BJ (cell line): ENCODE data around the gene KBTBD12. TPM values are rescaled to one million over a fixed set of nuclear protein-coding genes. Genes with fewer than 3 reads are reported as not detected.

Experiments
- CTCF ChIA-PET: fragments of 350-600 bp; formaldehyde crosslinking; extraction: SDS; loops from one replicate; lab custom pipeline; 2021; ENCODE audit warnings: antibody characterized with exemption, inconsistent platforms; lab: Yijun Ruan, JAX
- POLR2A ChIA-PET: fragments of 300-600 bp; sonication (Branson Sonifier 250); formaldehyde crosslinking; extraction: SDS; loops from one replicate; lab custom pipeline; 2021; ENCODE audit warnings: antibody characterized with exemption; lab: Charles Lee
- DNase-seq: peaks from one replicate; pipeline ENCODE4 v3.0.0-alpha.2; 2011; ENCODE audit warnings: low read depth
- H3K27me3 ChIP-seq: 2 replicates; pipeline ENCODE4 v1.6.0; 2011; ENCODE audit warnings: low read length; ENCODE audit not compliant: control insufficient read depth, insufficient read depth
- H3K36me3 ChIP-seq: 2 replicates; pipeline ENCODE4 v1.5.1; 2011; ENCODE audit warnings: low read length; ENCODE audit not compliant: control insufficient read depth, insufficient read depth
- H3K4me3 ChIP-seq: 2 replicates; pipeline ENCODE4 v1.5.1; 2011; ENCODE audit warnings: low read depth, mild to moderate bottlenecking, control low read depth, low read length
- CTCF ChIP-seq: IDR thresholded peaks from 2 replicates; pipeline ENCODE4 v1.5.1; 2011; ENCODE audit warnings: low read depth, mild to moderate bottlenecking, control low read depth, inconsistent platforms, low read length, moderate library complexity; ENCODE audit not compliant: insufficient read depth
- polyA plus RNA-seq: library from polyadenylated mRNA; depleted of rRNA; stranded (reverse); fragments of >200 nt; gene quantifications from 2 replicates; pipeline ENCODE4 v1.2.3, GENCODE V29; 2011

The KBTBD12 gene
- polyA plus RNA-seq, 1 experiment, result not detected

- Histone ChIP-seq H3K36me3 (no peaks in the 10 kb centered on the region), H3K27me3 (peaks cover 9% of the 10 kb centered on the region), H3K4me3 (no peak overlapping the region)
- ChIA-PET CTCF (interaction anchor here (0.9 kb wide), 1 partner anchor 10 kb away, joined by 3 read pairs; no protein-coding TSS in a partner anchor), POLR2A (no interaction called here)
- DNase-seq, result no peak
- TF ChIP-seq CTCF, result no peak
These were observed 91.3 kb downstream of the KBTBD12 start for GRCh38 chr3:128006061-128007032.

- no peaks in the 10 kb centered on the region for H3K36me3 ChIP-seq
- CTCF ChIA-PET, result interaction anchor here (0.9 kb wide), 1 partner anchor 9 kb away, joined by 3 read pairs; no protein-coding TSS in a partner anchor
- no peak for DNase-seq
- POLR2A ChIA-PET, result no interaction called here
- no peak for TF ChIP-seq CTCF
- H3K4me3 ChIP-seq, result no peak overlapping the region
- peaks cover 9% of the 10 kb centered on the region for H3K27me3 ChIP-seq
These were observed 92.0 kb downstream of the KBTBD12 start for GRCh38 chr3:128007033-128007424.

- no peak for TF ChIP-seq CTCF
- ChIA-PET POLR2A (no interaction called here), CTCF (interaction anchor here (0.7 kb wide), 1 partner anchor 25 kb away, joined by 3 read pairs; no protein-coding TSS in a partner anchor)
- DNase-seq, result peak; percentile 42
- Histone ChIP-seq H3K4me3 (no peak overlapping the region), H3K27me3 (peaks cover 4% of the 10 kb centered on the region), H3K36me3 (no peaks in the 10 kb centered on the region)
These were observed 95.2 kb downstream of the KBTBD12 start for GRCh38 chr3:128009952-128010846.

GRCh38 chr3:128011140-128011539 lies 96.1 kb downstream of the KBTBD12 start:
- ChIA-PET CTCF (interaction anchor here (0.6 kb wide), 1 partner anchor 27 kb away, joined by 3 read pairs; no protein-coding TSS in a partner anchor), POLR2A (interaction anchor here (0.6 kb wide), 1 partner anchor 406 kb away, joined by 9 read pairs; no protein-coding TSS in a partner anchor)
- H3K27me3 ChIP-seq, result peaks cover 4% of the 10 kb centered on the region
- H3K36me3 ChIP-seq, result no peaks in the 10 kb centered on the region
- DNase-seq, result no peak
- H3K4me3 ChIP-seq, result no peak overlapping the region
- TF ChIP-seq CTCF, result peak; percentile 47

- POLR2A ChIA-PET, result no interaction called here
- H3K36me3 ChIP-seq, result no peaks in the 10 kb centered on the region
- H3K27me3 ChIP-seq, result peaks cover 4% of the 10 kb centered on the region; the same call in 1 of the 2 replicates
- no peak for TF ChIP-seq CTCF
- no peak for DNase-seq
- no peak overlapping the region for H3K4me3 ChIP-seq
- CTCF ChIA-PET, result interaction anchor here (0.7 kb wide), 1 partner anchor 346 kb away, joined by 3 read pairs; no protein-coding TSS in a partner anchor
These were observed 97.0 kb downstream of the KBTBD12 start for GRCh38 chr3:128012050-128012449.
